Spleen (tissue), 7 donors: Measurements from ENCODE around the gene PHIP.

Experiments
- CTCF ChIP-seq, 11 experiments: fragments of 200-600 bp in 7 of 11; fragments of 450-650 bp in 4 of 11; sonication (generic) in 4 of 11; IDR thresholded peaks in 8 of 11; conservative IDR thresholded peaks in 3 of 11; 1 replicate in 7 of 11; 2 replicates in 4 of 11; pipeline versions ENCODE4 v1.4.0 to v1.8.0; 2016 to 2021; ENCODE audit warnings: antibody characterized with exemption in 11 of 11, inconsistent platforms in 4 of 11, mild to moderate bottlenecking in 1 of 11
- POLR2AphosphoS5 ChIP-seq, 3 donors: sonication (generic); formaldehyde crosslinking; IDR thresholded peaks; one replicate each; pipeline ENCODE4 v1.5.1; 2017; ENCODE audit warnings: antibody characterized with exemption in 3 of 3
- donor health status: DM: no; HTN: no; CAD: no; lungs with moderate emphysema.
- donor health status: DM: no; HTN: no; CAD: no.
- donor health status: DM: no; HTN: no; CAD: no.

GRCh38 chr6:79117752-79118151 is 39.7 kb upstream of the PHIP start:
- TF ChIP-seq POLR2AphosphoS5 (IDR thresholded peaks at IDR 0.05) (no peak), CTCF (IDR thresholded peaks at IDR 0.05 in 8 of 11, conservative IDR thresholded peaks at IDR 0.05 in 3 of 11) (no peak)
